ENCODE measurements around the gene GPR68.

GPR68 gene, protein sequence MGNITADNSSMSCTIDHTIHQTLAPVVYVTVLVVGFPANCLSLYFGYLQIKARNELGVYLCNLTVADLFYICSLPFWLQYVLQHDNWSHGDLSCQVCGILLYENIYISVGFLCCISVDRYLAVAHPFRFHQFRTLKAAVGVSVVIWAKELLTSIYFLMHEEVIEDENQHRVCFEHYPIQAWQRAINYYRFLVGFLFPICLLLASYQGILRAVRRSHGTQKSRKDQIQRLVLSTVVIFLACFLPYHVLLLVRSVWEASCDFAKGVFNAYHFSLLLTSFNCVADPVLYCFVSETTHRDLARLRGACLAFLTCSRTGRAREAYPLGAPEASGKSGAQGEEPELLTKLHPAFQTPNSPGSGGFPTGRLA

DNA sequence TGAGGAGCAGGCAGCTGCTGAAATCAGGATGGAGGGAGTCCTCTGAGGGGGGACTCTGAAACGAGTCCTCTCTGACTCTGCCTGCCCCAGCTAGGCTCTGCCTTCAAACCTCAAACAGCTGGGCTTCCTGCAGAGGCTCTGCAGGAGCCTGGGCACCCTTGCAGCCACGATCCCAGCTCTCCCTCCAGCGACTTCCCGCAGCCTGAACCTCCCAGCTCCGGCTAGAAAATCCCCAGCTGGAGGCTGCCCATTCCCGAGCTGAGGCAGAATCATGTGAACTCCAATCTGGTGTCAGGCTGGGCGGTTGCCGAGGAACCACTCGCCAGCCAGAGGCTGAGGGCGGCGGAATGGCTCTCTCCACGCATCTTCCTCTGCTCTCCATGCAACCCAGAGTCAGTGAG is at the start of gene GPR68:
GPR68 (minus strand) TSS at position 204 of the 401 bp plus-strand sequence. CDS start 9,654 bp downstream, outside the sequence.
- intact Hi-C loops (cut with DNase I) = no loop called here
- peak in 33 of 42 donors; percentile 11 to 69 (median 49) for DNase-seq

DNA sequence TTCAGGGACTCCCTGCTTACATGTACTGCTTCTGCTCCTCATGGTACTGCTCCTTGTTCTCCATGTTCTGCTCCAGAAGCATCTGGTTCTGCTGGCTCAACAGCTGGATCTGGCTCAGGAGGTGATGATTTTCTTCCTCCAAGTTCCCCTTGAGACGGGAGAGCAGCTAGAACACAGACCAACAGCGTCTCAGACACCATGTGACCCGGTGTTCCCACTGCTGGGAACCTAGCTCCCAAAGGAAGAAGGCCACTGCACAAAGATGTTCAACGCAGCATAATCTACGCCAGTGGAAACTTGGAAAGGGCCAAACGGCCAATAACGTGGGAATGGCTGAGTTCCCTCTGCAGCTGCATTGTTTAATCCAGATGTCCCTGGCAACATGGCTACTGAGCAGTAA is 49.6 kb upstream of the GPR68 start:
- no peak for DNase-seq
- intact Hi-C loops (cut with DNase I) = no loop called here

DNA sequence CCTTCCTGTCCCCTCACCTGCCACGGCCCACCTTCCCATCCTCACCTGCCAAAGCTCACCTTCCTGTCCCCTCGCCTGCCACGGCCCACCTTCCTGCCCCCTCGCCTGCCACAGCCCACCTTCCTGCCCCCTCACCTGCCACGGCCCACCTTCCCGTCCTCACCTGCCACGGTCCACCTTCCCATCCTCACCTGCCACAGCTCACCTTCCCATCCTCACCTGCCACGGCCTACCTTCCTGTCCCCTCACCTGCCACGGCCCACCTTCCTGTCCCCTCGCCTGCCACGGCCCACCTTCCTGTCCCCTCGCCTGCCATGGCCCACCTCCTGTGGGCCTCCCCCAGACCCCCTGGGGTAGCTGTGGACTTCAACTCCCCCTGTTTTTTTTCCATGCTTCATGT is 48.8 kb upstream of the GPR68 start:
- intact Hi-C loops (cut with DNase I) = no loop called here
- no peak for DNase-seq

DNA sequence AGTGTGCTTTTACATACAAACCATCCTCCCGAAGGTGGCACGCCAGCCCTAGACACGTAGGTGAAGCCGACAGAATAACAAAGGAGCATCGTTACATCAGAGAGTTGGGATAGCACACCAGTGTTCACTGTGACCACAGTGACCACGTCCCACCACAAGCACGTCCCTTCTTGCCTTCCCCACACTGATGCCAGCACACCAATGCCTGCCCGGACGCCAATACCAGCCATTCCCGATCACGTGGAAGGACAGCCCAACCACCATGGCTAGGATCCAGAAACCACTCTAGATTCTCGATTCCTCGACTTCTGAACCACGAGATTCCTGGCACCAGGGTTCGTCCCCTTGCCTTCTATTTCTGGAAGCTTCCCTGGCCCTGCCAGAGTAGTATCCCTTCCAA is 48.0 kb upstream of the GPR68 start:
- no peak for DNase-seq
- intact Hi-C loops (cut with DNase I) = no loop called here

DNA sequence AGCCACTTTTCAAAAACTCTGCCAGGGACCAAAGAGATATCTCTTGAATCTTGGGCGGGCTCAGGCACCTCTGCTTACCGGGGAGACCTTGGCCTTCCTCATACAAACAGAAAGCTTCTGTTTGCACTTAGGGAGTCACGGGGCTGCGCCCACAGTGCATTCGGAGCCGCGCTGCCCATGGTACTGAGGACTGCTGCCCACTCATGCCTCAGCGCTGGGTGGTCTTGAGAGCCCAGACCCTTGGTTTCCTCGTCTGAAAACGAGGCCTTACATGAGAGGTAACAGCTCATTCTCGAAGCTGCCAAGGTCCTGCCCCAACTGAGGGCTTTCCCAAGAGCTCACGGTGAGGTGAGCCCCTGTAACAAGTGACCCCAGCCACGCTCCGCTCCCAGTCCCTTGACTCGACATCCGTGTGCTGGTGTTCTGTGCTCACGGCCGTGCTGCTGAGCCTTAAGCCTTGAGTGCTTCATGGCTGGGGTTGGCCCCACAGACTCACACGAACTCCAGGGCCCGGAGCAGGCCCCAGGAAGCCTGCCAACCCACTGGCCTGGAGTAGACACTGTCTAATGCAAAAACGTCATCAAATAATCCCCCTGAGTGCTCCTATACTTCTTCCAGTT is 47.4 kb upstream of the GPR68 start:
- no peak for DNase-seq
- intact Hi-C loops (cut with DNase I) = no loop called here

DNA sequence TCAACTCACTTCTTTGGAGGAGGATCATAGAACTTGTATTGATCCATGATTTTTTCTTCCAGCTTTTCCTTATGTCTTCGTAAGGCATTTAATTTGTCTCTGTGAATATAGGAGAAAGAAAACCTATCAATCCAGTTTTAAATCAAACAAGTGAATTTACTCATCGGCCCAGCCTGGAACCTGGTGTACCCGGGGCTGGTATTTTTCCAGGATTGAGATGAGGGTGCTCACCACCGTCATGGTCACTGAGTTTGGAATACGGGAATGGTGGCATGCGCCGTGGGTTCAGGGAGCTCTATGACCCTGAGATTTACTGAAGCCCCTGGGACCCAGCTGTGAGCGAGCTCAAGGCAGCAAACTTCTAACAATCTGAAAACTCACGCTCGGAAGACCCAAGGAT is 46.5 kb upstream of the GPR68 start:
- intact Hi-C loops (cut with DNase I) = no loop called here
- DNase-seq = no peak

DNA sequence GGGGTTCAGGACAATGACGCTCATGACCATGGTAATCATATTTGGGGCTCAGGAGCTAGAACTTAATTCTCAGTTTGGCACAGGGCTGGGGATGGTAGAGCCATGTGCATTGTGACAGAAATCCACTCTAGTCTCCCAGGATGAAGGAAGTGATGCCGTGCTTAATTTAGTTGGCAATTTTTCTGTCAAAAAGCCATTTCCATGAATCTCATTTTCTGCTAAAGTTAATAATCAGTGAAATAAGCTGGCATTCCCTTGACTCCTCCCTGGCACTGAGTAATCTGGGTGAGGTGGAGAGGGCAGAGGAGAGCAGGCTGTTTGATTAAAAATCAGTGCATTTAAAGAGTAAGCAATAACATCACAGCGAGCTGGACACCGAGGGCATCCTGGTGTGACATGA is 45.0 kb upstream of the GPR68 start:
- peak in 7 of 42 donors; percentile 34 to 60 (median 46) for DNase-seq
- intact Hi-C loops (cut with DNase I) = loop anchor here (5.0 kb wide), 1 partner anchor 112 kb away; no protein-coding TSS in a partner anchor

DNA sequence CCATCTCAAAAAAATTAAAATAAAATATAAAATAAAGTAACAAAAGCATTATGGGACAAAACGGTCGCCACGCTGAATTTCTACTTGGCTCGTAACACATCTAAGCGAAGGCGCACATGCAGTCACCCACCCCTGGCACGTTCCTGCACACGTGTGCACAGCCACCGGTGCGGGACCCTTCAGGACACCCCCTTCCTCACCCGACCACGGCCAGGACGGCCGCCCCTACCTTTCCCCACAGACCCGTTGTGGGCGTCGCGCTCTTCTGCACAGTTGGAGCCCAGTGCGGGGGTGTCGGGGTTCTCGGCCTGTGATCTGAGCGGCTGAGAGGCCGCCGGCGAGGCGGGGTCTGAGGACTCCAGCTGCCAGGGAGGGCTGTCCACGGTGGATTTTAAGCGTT is 44.4 kb upstream of the GPR68 start:
- intact Hi-C loops (cut with DNase I) = loop anchor here (5.0 kb wide), 1 partner anchor 112 kb away; no protein-coding TSS in a partner anchor
- DNase-seq = no peak

DNA sequence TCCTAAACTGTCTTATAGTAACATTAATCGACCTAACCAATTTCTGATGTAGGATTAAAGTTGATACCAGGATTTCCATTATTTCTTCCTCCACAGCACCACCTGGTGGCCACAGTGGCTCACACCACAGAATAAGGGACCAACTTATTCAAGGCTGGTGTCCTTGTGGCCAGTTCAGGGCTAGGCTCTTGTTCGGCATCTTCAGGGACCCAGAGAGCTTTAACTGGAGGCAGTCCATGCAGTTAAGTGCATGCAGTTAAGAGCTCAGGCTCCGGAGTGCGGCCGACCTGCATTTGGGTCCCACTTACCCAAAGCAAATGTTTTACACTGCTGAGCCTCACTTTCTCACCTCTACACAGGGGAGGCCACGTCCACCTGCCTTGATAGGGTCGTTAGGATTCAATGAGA is 42.0 kb upstream of the GPR68 start:
- intact Hi-C loops (cut with DNase I) = loop anchor here (5.0 kb wide), 1 partner anchor 109 kb away; no protein-coding TSS in a partner anchor
- peak in 41 of 42 donors; percentile 55 to 91 (median 80) for DNase-seq

DNA sequence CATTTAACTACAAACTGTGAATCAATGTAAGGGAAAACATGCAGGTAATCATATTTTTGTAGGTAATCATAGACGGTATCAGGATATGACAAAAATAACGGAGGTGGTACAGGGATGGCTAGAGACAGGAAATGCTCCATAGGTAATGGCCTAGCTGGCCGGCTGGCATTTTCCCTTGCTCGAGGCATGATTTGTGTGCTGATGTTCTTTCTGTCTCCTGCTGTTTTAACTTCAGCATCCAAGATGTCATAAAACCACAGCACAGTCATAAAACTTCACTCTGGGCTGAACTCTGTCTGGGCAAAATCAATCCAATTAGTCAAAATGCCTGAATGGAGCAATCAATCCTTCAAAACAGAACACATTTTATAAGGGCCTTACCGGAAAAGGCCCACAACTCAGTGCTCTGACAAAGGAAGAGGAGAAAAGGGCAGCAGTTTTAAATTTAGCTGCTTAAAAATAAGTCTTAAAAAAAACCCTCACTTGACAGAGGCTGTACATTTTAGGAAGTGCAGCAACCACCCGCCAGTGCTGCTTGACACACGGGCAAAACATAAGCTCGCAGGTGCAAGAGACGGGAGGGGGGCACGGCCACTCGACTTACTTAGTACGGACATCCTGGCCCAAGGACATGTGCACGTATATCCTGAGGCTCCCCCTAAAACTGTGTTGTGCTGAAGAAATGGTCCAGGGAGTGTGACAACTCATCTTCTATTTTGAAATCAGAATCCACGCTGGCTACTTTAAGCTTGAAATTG is 40.5 kb upstream of the GPR68 start:
- no peak for DNase-seq
- intact Hi-C loops (cut with DNase I) = loop anchor here (5.0 kb wide), 1 partner anchor 108 kb away; no protein-coding TSS in a partner anchor

DNA sequence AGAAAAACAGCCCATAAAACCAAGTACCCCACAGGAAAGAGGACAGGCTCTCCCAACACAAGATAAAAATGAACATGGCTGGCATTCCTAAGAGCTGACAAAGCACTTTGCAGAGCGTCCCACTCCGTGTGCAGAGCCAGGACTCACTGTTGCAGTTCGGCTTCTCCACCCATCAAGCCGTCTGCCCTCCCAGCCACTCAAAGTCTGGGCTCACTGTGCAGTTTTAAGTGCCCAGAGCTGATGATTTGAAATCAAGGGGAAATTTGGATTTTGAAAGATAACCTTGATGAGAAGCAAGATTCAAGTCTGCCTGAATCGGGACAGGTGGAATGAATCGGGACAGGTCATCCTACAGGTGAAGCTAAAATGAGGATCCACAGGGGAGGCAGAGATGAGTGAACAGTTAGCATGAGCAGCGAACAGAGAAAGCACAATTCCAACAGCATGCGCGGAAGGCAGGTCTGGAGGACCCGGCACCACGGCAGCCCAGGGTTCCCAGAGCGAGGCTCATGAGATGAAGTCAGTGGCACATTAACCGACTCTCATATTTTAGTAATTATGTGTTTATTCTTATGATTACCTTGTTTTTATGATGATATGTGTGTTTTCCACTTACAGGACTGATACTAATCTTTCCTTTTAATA is 39.8 kb upstream of the GPR68 start:
- intact Hi-C loops (cut with DNase I) = no loop called here
- DNase-seq = no peak

DNA sequence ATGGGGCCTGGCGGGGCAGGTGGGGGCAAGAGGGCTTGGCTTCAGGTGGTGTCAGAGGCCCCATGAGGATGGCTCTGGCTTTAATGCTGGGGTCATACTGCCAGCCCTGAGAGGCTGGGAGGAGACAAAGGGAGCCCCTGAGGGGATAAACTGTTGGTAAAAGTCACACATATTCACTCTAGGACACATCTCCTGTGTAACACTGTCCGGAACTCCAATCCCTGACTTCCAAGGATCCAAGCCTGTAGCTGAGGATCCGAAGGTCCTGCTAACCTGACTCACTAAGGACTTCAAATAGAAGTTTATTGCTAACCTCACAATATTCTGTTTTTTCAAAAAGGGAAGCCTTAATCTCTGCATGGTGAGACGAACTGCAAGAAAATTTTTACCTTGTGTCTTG is 39.2 kb upstream of the GPR68 start:
- intact Hi-C loops (cut with DNase I) = no loop called here

DNA sequence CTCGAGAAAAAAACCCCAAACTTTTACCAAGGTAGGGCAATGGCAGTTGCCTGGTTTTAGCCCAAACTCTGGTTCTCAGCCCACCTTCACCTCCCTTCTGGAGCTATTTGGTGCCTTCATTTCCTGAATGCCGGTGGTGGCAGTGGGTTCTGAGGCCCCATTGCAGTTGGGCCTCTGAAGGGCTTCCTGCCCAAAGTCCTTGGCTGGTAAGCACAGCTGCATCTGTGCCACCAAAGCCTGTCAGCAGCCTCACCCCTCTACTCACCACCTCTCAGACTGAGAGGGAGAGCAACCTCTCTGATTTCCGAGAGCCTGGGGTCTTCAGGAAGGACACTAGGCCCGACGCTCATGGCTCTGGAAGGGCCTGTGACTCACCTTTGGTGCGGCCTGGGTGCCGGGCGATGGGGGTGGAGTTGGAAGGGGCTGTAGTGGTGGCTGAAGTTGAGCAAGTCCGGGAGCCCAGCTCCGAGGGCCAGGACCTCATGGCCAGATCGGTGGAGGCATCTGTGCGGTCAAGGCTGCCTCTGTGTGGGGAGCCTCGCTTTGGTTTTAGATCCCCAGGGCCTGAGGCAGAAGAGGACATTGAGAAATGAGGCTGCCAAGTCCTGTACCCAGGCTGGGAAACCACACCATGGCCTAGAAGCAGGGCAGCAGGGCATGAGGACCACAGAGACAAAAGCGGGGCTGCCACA is 38.6 kb upstream of the GPR68 start:
- no peak for DNase-seq
- intact Hi-C loops (cut with DNase I) = no loop called here

More for the DNA sequence above, 39.2 kb upstream of the GPR68 start:
- no peak for DNase-seq

DNA sequence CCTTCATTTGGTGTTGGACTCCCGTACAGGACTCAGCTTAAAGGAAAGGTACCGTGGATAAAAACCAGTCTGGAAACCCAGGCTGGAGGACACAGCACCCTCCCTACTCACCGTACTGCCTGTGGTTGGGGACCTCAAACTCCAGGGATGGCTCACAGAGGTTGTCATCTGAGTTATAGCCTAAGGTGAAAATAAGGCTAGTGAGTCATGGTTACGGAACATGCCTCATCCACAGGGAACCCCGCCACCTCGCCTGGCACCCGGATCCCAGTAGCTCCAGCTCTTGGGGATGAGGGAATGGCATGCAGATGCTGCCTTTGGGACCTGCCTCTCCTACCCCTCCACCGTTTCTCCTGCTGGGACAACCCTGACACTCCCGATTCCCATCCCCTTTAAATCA is 36.8 kb upstream of the GPR68 start:
- intact Hi-C loops (cut with DNase I) = no loop called here
- DNase-seq = peak in 29 of 42 donors; percentile 28 to 79 (median 57)

DNA sequence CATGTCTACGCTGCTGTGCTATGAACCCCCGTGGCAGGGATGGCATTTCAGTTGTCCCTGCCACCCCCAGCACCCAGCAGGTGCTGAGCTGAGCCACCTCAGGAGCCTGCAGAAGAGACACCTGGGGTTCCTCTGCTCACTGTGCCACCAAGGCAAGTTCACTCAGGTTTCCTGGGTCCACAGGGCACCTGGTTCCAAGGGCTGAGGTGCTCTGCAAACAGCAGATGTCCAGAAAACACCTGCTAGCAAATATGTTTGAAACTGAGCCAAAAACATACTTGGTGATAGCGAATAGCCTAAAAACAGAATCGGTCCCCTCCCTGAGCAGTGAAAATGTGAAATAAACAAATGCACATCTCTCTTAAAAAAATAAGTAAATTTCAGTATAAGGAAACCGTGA is 35.6 kb upstream of the GPR68 start:
- intact Hi-C loops (cut with DNase I) = no loop called here

DNA sequence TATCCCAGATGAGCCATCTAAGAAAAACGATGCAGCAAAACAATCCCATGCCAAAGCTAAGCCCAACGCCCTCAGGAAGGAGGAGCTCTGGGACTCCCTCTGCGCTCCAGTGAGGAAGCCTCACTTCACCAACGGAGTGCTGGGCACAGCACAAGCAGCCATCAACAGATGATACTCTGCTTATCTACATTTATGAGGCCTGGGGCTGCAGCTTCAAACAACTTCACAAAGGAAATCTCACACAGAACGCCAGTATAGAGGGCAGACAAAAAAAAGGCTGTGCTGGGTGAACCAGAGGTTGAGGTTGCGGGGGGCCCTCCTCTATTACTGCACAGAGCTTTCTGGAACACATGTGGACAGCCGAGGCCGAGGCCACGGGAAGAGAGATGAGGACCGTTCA is 34.9 kb upstream of the GPR68 start:
- no peak for DNase-seq
- intact Hi-C loops (cut with DNase I) = no loop called here

More for the DNA sequence above, 35.6 kb upstream of the GPR68 start:
- DNase-seq = no peak

DNA sequence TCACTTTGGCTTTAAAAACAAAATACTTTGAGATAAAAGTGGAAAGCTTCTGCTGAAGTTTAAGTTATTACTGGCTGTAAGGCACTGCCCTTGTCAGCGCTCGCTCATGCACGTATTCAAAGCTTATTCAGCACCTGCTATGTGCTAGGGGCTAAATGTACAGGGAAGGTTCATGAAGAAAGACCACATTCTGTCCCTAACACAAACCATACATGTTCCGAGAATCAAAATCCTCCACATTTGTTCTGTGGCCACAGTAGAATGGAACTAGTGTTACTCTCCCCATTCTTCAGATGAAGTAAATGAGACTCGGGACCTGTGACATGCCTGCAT is 33.8 kb upstream of the GPR68 start:
- intact Hi-C loops (cut with DNase I) = no loop called here
- DNase-seq = no peak

DNA sequence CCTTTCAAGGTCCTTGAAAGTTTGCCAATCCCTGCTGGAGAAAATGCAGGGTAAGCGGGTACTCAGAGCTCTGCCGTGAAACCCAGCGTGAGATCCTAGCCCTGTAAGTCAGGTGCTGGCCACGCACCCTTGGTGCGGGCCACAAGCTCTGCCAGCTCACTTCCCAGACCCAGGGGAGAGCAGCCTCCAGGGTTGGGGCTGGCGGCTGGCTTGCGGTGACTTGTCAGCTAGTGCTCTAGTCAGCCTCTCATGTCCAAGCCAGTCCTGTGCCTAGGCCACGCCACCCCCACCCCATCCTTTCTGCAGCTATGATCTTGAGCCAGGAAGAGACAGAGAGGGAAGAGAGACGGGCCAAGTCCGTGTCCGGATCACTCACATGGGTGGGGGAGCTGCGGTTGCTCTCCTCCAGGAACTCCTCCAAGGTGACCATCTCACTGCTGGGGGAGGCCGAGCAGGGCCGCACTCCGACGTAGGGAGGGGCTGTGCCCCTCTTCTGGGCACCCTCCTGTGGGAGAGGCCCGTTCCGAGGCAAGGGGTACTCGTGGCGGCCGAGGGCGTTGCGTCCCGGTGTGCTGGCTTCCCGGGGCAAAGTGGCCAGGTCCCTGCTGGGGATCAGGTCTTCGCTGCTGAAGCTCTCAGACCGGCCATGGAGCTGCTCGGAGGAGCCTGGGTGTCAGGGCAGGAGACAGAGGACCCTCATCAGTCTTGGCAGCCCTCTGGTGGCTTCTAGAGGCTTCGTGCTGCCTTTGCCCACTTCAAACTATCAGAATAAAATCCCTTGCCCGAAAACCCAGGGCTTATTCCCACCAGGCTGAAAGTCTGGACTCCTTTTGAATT is 33.3 kb upstream of the GPR68 start:
- no peak for DNase-seq
- intact Hi-C loops (cut with DNase I) = no loop called here

Data from head of caudate nucleus (tissue), 42 donors.